HL-60 (cell line): Measurements from ENCODE around the gene RAMP3.

ENCODE experiments used
- CTCF ChIP-seq: IDR thresholded peaks from one replicate; pipeline ENCODE4 v1.5.1; 2011; ENCODE audit warnings: low read length, control low read depth, inconsistent platforms; ENCODE audit not compliant: insufficient read depth
- GABPA ChIP-seq: IDR thresholded peaks from 2 replicates; pipeline ENCODE4 v1.6.1; 2012; ENCODE audit warnings: low read depth
- POLR2AphosphoS5 ChIP-seq: IDR thresholded peaks from 2 replicates; pipeline ENCODE4 v1.6.1; 2012; ENCODE audit warnings: low read depth
- SPI1 ChIP-seq: IDR thresholded peaks from 2 replicates; pipeline ENCODE4 v1.6.1; 2012; ENCODE audit warnings: low read depth, mild to moderate bottlenecking, borderline replicate concordance

- TF ChIP-seq CTCF (no peak), GABPA (no peak), POLR2AphosphoS5 (no peak), SPI1 (no peak)
Observed at GRCh38 chr7:45132708-45133320, 24.8 kb upstream of the RAMP3 start.
